ENCODE data around the gene INTS14.

- TF ChIP-seq CTCF (IDR thresholded peaks at IDR 0.05), result no peak
- TF ChIP-seq POLR2A (IDR thresholded peaks at IDR 0.05), result no peak
These were observed 1.6 kb upstream of the INTS14 start for GRCh38 chr15:65612616-65612946.

All from uterus (tissue), 2 donors.